Lower leg skin (tissue), 4 donors: ENCODE measurements around the gene HSP90AA1. TPM values are rescaled to one million over a fixed set of nuclear protein-coding genes. Genes with fewer than 3 reads are reported as not detected.

Source experiments
- DNase-seq, 2 donors: peaks; one replicate each; pipeline ENCODE4 v3.0.0-alpha.2; 2019; ENCODE audit warnings: low spot score in 2 of 2
- H3K4me3 ChIP-seq: fragments of 200-600 bp; sonication (generic); 2 replicates; pipeline ENCODE4 v1.5.1; 2017; ENCODE audit warnings: mild to moderate bottlenecking, low read depth; ENCODE audit not compliant: poor library complexity, severe bottlenecking
- POLR2A ChIP-seq, 2 donors: fragments of 450-650 bp; IDR thresholded peaks; one replicate each; pipeline ENCODE4 v1.6.1; 2016 to 2017; ENCODE audit warnings: antibody characterized with exemption in 2 of 2, mild to moderate bottlenecking in 1 of 2, moderate library complexity in 1 of 2
- WGBS, 2 donors: methylation state at CpG; one replicate each; pipeline ENCODE4 v1.1.5; 2018; 5-methylcytosine and 5-hydroxymethylcytosine counted together
- intact Hi-C: fragments of 100-400 bp; cut with DNase I; formaldehyde crosslinking; loops from one replicate; pipeline ENCODE4 v1.15.0; 2023; ENCODE audit warnings: low total_unique reads
- total RNA-seq, 4 donors: library from RNA; depleted of rRNA; stranded (reverse); fragments of >200 nt; gene quantifications; one replicate each; pipeline ENCODE4 v1.1.0, GENCODE V29; 2016
- TF ChIP-seq, protein P1 (sequence below), 3 donors: fragments of 450-650 bp; IDR thresholded peaks; one replicate each; pipeline ENCODE4 v1.5.1; 2016; ENCODE audit warnings: antibody characterized with exemption in 3 of 3, mild to moderate bottlenecking in 3 of 3, moderate library complexity in 2 of 3

The HSP90AA1 gene
- total RNA-seq, 4 donors from 2014 or later: 196 to 301 (median 255) TPM

DNA sequence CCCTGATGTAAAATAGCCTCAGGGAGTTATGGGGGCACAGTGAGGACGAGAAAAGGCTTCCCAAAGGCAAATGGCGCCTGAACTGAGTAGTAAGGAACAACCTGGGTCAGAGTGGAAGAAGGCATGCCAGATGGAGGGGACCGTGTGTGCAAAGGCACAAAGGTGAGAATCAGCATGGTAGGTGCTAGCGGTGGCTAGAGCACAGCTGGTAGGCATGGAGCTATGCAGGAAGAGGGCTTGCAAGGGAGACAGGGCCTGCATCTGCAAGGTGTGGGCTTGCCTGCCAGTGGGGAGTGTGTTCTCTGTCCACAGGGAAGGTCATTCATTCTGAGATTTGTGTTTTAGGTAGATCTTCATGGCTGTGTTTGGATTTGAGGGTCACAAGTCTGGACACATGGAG is 18.5 kb upstream of the HSP90AA1 start:
- peak in 1 of 2 donors; percentile 39 for DNase-seq
- intact Hi-C loops: no loop called here
- no peak overlapping the region for H3K4me3 ChIP-seq
- TF ChIP-seq, protein P1, sequence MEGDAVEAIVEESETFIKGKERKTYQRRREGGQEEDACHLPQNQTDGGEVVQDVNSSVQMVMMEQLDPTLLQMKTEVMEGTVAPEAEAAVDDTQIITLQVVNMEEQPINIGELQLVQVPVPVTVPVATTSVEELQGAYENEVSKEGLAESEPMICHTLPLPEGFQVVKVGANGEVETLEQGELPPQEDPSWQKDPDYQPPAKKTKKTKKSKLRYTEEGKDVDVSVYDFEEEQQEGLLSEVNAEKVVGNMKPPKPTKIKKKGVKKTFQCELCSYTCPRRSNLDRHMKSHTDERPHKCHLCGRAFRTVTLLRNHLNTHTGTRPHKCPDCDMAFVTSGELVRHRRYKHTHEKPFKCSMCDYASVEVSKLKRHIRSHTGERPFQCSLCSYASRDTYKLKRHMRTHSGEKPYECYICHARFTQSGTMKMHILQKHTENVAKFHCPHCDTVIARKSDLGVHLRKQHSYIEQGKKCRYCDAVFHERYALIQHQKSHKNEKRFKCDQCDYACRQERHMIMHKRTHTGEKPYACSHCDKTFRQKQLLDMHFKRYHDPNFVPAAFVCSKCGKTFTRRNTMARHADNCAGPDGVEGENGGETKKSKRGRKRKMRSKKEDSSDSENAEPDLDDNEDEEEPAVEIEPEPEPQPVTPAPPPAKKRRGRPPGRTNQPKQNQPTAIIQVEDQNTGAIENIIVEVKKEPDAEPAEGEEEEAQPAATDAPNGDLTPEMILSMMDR (IDR thresholded peaks at IDR 0.05): no peak
- no peak for TF ChIP-seq POLR2A (IDR thresholded peaks at IDR 0.05)
- 88 to 93% methylated on average over 4 of the region's 4 CpGs for whole genome bisulfite sequencing, 2 donors

DNA sequence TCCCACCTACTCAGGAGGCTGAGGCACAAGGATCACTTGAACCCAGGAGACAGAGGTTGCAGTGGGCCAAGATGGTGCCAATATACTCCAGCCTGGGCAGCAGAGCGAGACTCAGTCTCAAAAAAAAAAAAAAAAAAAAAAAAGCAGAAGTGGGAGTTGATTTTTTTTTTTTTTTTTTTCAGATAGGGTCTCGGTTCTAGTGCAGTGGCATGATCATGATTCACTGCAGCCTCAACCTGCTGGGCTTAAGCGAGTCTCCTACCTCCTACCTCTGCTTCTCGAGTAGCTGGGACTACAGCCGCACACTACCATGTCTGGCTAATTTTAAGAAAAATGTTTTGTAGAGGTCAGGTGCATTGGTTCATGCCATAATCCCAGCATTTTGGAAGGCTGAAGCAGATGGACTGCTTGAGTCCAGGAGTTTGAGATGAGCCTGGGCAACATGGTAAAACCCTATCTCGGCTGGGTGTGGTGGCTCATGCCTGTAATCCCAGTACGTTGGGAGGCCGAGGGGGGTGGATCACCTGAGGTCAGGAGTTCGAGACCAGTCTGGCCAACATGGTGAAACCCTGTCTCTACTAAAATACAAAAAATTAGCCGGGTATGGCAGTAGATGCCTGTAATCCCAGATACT is 16.3 kb upstream of the HSP90AA1 start:
- H3K4me3 ChIP-seq: no peak overlapping the region
- TF ChIP-seq, protein P1 (IDR thresholded peaks at IDR 0.05): no peak
- TF ChIP-seq POLR2A (IDR thresholded peaks at IDR 0.05): no peak
- peak in 1 of 2 donors; percentile 62 for DNase-seq
- intact Hi-C loops: no loop called here
- 91% methylated on average over 10 of the region's 10 CpGs for WGBS, 2 donors

DNA sequence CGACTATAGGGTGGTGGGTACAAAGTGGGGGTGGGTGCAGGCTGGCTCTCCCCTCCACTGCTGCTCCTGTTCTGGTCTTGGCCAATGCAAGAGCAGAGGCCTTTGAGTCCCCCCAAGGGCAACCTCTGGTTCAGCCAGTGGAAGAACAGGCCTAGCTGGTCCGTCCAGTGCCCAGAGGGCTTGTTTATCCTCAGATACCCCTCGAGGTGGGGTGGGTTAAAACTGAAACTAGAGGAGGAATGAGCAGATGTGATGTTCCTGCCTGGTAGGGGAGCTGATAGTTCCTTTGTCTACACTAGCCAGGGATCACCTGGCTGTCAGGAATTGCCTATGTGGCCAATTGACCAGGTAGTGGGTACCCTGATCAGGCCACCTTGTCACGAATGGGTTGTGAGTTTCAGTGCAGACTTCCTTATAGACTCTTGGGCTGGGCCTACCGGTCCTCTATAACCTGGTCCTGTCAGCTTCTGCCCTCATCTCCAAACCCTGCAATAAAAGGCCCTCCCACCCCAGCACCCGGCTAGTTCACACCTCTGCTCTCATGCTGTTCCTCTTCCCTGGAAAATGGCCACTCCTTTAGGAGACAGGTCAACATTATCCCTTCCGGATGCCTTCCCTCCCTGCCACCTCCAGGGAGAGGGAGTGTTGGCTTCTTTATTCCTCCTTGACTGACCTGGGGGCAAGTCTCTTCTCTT is 10.7 kb upstream of the HSP90AA1 start:
- DNase-seq: no peak
- no peak for TF ChIP-seq POLR2A (IDR thresholded peaks at IDR 0.05)
- TF ChIP-seq, protein P1 (IDR thresholded peaks at IDR 0.05): no peak
- 57 to 75% methylated on average over 7 of the region's 7 CpGs for WGBS, 2 donors
- intact Hi-C loops: loop anchor here (10.0 kb wide), 2 partner anchors 53 to 133 kb away; partner anchors contain the start of gene DYNC1H1
- no peak overlapping the region for H3K4me3 ChIP-seq

DNA sequence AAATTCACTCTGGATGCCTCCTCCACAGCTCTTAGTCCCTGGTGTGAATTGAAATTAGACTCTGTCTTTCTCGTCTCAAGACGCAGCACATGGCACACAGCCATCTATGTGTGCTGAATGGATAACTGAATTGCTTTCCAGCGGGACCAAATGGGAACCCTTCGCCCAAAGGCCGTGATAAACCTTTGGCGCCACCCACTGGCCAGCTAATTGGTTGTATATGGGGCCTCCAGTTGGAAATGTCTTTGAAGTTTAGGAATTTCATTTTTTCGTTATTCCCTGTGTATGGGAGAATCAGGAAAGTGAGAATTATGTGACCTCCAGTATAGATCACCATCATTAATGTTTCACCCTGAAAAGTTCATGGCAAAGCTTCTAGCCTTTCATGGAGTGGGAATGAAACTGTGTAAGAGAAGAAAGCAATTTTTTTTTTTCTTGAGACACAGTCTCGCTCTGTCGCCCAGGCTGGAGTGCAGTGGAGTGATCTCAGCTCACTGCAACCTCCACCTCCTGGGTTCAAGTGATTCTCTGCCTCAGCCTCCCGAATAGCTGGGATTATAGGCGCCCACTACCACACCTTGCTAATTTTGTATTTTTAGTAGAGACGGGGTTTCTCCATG is 9.8 kb upstream of the HSP90AA1 start:
- WGBS, 2 donors: 34% methylated on average over 12 of the region's 12 CpGs
- H3K4me3 ChIP-seq: no peak overlapping the region
- no peak for TF ChIP-seq POLR2A (IDR thresholded peaks at IDR 0.05)
- TF ChIP-seq, protein P1 (IDR thresholded peaks at IDR 0.05): no peak
- peak; percentile 81 to 96 for DNase-seq
- intact Hi-C loops: loop anchor here (10.0 kb wide), 2 partner anchors 52 to 132 kb away; partner anchors contain the start of gene DYNC1H1

DNA sequence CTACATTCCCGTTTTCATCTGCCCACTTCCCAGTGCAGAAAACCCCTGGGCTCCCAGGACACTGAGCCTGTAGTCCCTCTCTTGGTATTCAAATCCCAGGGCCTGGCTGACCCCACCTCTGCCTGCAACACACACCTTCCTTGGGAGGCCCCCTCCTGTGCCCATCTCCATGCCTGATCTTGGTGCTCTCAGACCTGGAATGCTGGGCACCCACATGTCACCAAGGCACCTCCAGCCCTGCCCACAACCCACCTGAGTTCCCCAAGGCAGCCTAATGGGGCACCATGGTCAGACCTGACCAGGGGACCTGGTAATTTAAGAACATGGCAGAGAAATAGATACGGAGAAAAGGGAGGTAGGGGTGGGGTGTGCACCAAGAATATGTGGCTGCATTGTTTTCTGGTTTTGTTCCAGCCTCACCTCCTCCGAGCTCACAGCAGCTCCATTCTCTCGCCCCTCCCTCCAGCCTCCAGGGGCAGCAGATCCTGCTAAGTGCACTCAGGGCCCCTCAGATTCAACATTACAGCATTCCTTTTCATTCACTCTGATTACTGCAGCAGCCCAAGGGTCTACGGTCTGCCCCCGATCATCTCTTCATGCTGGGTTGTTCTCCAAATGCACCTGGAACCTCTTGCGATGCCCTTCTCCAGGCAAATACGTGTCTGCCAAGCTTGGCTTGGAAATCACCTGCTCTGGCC is 9.2 kb upstream of the HSP90AA1 start:
- DNase-seq: no peak
- 41 to 42% methylated on average over 8 of the region's 8 CpGs for WGBS, 2 donors
- intact Hi-C loops: loop anchor here (10.0 kb wide), 2 partner anchors 51 to 131 kb away; partner anchors contain the start of gene DYNC1H1
- H3K4me3 ChIP-seq: no peak overlapping the region
- TF ChIP-seq, protein P1 (IDR thresholded peaks at IDR 0.05): no peak
- TF ChIP-seq POLR2A (IDR thresholded peaks at IDR 0.05): no peak
